Measurements from ENCODE around the gene MN1.

The MN1 gene

DNA sequence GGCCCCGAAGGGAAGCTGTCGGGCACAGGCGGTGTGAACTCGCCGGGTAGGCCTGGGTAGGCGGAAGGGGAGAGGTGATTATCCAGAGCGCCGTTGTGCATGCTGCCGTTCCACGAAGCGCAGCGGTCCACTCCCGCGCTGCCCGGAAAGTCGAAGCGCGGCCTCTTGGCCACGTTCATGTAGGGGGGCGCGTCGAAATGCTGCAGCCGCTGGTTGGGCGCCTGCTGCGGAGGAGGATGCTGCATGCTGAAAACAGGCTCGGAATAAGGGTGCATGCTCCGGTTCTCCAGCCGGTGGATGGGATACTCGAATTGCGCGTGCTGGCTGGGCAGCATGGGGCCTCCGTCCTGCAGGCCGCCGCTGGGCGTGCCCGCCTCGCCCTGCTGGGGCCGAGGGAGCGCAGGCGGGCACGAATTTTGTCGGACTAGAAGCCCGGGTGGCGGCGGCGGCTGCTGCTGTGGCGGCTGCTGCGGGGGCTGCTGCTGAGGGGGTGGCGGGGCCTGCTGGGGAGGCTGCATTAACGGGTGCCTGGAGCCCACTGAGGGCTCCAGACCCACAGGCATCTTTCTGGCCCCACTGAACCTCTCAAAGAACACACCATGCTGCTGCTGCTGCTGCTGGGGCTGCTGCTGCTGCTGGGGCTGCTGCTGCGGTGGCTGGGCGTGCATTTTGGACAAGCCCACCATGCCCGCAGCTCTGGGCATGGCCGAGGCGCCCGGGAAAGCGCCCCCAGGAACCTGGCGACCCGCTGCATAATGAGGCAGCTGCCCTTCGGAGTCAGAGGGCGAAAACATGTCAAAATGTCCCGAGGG, 2.3 kb downstream of the MN1 start:
- FAIRE-seq, result no peak

DNA sequence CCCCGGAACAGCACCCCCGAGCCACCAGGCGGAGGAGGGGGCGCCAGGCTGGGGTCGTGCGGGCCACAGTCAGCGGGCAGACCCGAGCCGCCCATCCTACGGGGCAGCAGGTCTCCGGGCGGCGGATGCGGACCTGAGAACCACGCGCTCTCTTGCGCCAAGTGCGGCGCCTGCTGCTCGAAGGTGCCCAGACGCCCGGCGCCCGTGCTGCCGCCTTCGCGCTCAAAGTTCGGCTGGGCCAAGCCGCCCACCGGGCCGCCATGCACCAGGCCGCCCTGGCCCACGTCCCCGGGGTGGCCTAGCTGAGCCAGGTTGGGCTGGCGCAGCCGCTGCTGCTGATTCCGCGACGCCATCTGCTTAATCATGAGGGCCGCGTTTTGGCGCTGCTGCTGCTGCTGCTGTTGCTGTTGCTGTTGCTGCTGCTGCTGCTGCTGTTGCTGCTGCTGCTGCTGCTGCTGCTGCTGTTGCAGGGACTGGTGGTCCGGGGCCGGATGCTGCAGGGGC, 3.0 kb downstream of the MN1 start:
- FAIRE-seq, result no peak

DNA sequence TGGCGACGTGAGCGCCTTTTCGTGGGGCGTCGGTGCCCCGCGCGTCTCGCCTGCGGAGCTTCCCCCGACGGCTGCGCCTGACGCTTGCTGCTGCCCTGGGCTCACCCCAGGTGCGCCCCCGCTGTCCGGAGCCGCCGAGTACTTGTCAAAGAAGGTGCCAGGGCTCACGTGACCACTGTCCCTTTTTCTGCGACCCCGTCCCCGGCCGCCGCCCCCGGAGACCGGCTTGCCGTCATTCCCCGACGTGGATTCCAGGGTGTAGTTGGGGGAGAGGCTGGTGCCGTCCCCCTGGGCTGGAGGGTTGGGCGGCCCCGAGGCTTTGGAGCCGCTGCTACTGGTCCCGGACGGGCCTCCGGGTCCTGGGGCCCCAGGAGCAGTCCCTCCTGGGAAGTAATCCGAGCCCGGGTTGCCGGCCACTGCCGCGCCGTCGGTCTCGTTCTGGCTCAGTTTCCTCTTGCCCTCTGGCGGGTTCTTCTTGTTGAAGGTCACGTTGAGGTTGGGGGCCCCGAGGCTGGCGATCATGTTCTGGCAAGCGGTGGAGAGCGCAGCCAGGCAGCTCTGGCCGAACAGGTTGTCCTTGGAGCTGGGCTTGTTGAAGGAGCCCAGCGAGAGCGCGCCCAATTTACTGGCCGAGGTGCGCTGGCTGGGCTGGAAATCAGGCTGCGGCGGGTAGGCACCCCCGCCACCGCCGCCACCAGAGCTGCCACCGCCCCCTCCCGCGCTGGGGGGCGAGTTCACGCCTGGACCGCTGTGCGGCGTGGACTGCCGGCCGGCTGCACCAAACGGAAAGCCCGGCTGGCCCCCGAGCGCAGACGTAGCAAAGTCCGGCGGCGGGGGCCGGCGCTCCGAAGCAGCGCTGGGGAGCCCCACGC, 3.8 kb downstream of the MN1 start:
- no peak for FAIRE-seq

DNA sequence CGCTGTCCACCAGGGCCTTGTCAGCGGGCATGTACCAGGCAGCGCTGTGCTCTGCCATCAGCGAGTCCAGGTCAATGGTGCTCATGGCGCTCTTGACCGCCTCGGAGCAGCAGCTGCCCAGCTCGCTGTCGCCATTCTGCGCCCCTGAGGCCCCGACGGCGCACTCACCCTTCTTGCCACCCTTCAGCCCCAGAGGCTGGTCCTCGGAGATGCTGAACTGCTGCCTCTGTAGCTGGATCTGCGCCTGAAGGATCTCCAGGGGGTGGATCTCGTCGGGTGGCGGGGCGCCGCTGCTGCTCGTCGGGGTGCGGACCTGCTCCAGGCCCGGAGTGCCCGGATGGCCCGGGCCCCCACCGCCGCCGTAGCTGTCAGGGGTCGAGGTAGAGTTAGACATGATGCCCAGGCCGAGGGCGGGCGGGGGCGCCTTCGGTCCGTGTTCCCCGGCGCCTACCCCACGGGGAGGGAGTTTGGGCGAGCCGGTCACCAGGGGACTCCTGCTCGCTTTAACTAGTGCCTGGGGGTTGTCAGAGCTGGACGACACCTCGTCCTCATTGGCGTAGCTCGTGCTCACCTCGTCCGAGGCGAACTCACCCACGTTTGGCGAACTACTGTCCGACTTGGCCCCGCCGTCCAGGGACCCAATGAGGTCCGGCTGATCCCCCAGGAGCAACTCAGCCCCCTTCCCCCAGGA, 4.6 kb downstream of the MN1 start:
- no peak for FAIRE-seq

DNA sequence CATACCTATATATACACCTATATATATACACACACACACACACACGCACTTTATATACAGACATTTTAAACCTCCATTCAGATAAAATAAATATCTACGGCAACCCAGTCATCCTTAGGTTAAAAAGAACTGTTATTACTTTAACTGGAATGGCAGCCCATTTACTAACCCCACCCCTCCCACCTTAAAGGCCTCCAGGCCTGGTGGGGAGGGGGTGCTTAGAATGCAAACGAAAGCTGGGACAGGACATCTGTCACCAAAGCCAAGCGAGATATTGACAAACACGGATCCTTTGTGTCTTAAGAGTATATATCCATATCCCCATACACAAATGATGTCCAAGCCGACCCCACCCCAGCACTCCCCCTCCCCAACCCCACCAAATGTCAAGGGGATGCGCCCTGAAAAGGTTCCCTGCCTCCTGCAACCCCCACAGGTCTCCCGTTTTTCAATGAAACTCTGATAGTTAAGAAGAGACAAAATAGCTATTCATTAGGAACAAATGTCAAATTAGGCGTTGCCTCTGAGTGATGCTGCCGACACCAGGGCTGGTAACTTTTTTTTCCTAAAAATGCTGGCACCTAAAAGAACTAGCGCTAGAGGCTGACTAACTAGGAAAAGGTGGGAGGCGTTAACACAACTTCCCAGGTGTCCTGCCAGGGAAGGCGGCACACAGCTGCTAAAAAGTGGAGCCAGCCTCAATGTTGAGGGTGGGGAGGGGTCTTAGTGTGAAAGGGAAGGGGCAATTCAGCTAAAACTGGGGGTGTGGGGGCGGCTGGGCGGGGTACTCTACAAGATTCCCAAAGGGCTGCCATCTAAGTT, 5.6 kb downstream of the MN1 start:
- FAIRE-seq, result no peak

DNA sequence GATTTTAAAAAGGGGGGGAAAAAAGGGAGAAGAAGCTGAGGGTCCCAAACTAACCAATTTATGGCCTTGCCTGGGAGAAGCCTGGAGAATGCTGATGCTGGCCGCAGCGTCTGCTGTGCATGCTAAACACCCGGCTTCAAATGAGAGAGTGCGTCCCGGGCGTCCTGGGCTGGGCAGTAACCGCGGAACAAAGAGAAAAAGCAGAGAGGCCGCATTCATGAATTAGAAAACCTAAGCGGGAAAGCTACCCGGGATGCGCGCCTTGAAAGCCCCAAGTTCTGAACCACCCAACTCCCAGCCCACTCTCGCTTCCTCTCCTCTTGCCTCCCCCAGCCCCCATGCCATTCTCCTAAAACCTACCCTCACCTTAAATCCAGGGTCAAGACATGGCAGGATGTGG, 6.5 kb downstream of the MN1 start:
- FAIRE-seq, result no peak

DNA sequence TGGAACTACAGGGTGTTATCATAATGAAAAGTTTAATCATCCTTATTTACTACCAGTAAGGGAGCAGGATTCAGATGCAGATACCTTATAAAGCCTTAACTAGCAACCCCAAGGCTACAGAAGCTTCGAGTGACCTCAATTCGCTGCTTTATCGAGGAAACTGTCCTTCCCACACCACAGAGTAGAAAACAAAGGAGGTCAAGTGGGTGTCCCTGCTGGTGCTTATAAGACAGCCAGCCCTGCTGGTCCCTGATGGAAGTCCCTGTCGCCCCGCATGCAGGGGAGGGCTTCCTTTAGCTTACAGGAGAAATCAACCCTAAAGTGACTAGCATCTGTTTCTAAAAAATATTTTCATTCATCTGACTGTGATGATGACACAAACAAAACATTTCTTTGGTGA, 7.3 kb downstream of the MN1 start:
- no peak for FAIRE-seq

DNA sequence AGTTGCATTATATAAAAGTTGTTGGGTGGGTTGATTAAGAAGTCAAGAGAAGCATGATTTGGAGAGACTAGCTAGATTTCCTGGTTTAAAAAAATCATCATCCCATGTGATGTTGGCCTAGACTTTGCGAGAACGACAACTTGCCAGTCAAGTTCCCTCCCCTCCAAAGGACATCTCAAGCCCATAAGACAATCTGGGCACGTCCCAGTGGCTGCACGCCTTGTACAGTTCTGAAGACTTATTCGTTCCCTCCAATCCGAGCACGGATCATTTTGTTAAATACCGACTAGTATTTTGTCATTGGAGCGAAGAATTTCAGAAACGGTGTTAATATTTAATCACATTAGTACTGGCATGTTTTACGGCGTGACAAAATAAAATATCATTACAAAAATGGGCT, 8.0 kb downstream of the MN1 start:
- FAIRE-seq, result no peak

DNA sequence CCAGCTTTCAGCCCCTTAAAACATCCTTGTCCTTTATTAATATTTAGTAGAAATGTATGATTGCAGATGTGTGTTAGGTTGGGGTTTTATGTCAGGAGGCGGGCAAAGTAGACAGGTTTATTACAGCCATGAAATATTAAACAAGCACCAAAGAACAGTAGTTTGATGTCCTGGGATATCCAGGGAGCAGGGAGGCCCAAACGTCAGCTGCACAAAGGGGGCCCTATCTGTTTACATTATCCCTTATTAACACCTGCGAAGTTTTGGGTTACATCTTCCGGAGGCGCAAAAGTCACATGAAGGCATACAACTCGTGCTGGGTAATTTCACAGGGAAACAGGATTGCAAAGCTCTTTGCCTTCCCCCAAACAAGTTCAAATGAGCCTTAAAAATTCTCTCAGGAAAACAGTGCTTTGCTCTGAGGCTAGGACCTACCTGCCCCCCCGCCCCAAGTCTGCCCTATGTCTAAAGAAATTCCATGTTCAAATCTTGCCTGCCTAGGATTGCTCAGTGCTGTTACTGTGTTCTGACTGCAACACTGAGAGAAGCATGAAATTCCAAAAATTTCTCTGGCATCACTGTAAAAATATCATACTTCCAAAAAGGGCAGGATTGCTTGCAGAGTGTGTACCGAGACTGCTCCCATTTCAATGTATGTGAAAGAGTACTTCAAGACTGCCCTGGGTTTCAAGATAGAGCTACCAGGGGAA, 8.9 kb downstream of the MN1 start:
- no peak for FAIRE-seq

DNA sequence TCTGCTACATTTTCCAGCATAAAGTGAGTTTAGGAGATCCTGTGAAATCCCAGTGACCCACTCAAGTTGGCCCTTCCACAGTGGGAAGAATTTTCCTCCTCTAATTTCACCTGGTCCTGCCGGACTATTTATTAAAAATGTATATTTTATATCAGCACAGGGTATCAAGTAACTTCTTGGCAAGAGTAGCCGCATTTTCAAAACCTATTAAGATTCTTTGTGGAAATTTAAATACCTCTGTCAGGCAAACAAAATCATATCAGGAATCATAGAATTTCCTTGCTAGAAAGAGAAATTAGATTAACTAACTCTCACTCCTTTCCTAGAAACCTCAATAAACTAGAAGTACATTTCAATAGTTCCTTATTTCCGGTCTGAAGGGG, 9.7 kb downstream of the MN1 start:
- FAIRE-seq, result no peak

DNA sequence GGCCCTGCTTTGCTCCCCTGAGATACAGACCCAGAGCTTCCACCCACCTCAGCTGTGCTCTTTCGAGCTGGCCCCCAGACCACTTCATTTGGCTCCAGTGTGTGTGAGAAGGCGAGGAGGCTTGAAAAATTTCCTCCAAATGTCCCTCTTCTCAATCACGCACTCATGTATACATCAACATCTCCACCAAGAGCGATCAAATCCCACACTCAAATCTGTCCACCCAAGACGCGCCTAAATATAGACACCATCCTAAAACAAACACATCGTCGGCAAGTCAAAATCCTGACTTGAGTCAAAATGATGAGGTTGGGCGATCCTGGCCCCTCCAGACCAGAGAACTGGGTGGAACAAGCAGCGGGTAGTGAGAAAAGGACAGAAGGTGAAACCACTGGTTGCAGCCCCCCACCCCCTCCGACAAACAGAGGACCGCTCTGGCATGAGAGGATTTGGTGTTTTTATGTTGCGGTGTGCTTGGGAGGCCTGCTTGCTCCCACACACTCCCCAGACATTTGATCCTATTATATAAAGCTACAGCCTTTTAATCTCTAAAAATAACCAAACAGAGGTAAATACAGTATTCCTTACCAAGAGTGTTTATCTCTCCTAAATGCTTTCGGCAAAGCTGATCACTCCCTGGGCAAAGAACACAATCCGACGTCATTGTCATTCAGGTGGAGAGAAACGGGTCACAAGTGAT, 10.2 kb downstream of the MN1 start:
- FAIRE-seq, result no peak

DNA sequence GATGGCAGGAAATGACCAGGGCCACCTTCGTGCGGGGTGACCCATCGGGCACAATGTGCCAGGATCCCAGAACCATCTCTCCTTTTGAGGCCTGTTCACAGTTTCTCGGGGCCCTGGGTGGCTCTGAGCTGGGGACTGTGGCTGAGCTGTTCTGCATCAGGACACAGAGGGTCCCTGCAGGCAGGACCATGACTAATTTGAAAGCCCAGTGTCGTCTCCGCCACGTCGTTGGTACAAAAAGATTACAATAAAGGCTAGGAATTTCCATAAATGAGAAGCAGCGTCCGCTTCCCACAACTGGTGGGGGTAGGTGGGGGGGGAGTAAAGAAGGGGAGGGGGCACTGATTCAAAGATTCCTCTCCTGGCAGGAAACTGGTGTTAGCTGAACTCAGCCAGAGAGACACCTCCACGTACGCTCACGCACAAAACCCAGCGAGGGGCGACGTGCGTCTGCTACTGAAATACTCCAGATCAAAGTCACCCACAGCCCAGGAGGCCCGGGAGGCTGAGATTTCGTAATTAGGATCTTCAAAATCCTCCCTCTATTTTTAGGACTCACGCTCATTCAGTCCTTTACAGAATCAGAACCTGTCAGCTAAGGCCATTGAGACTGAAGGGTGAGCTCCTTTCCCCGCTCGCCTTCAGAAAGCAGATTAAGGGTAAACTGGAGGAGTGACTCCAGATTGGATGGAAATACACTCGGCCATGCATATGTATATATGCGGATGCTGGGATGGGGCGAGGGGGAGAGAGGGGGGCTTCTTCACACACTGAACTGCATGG, 11.0 kb downstream of the MN1 start:
- no peak for FAIRE-seq

DNA sequence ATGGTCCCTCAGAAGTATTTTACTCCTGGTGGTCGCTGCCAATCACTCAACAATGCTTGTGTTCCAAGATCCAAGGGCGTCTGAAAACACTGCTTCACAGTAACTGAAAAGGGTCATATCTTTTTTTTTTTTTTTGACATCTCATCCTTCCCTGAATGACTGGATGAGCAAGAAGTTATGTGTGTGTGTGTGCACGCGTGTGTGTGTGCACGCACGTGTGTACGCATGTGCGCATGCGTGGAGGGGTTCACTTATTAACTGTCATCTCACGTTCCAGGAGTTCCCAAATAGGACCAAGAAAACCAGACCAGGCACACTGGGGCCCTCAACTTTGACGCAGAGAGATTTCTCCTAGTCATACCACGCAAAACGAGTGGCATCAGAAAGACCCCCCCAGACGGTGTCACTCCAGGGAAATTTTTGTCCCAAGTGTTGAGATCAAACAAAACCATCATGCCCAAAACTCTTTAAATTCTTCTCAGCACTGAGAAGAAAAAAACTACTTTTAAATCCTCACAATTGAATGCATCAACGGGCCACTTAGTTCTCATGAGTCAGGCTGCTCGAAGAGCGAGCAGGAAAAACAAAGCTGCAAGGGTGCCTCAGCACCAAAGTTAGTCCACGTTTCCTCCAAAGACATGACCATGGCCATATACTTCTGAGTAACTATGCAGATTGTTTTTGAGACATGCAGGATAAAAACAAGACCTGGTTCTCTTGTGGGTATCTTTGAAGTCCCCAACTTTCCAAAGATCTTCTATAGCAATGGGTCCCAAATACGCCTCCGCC, 12.9 kb downstream of the MN1 start:
- FAIRE-seq, result no peak

DNA sequence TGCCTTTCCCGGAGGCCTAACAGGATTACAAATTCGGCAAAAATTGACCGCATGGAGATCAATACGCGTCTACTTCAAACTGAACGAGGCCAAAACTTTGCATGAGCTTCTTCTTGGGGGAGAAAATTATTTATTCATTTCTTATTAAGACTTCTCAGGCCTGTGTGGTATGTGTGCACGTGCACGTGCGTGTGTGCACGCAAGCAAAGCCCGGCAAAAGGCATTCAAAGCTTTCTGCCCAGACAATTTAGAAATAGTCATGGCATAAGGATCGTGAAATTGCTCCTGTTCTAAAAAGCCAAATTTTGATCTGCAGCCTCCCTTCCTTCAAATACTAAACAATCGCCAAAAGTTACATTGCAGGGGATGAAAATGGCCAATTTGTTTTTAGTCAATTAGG, 14.6 kb downstream of the MN1 start:
- FAIRE-seq, result no peak

DNA sequence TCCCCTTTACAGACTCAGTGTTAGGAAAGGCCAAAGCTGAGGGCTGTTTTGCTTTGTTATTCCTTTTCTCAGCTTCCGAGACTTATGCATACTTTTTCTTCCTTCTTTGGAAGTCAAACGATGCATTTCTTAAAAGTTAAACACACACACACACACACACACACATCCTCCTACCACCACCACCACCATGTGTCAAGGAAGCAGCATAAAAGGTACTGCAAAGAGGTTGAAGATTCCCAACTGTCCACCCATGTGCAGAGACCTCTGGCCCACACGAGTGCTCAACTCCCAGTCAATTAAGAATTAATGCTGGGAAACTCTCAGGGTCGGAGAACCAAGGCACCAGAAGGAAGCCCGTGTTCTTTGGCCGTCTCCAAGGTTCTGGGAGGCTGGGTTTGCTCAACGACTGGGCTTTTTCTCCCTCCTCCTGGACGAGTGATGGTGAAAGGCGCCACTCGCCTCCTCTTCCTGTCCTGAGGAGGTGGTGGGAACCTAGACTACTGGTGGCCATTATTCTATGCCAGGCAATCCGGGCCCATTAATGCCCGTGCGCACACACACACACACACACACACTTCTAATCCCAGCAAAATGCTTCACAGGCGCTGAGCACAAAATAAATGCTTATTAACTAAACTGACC, 15.1 kb downstream of the MN1 start:
- FAIRE-seq, result no peak

DNA sequence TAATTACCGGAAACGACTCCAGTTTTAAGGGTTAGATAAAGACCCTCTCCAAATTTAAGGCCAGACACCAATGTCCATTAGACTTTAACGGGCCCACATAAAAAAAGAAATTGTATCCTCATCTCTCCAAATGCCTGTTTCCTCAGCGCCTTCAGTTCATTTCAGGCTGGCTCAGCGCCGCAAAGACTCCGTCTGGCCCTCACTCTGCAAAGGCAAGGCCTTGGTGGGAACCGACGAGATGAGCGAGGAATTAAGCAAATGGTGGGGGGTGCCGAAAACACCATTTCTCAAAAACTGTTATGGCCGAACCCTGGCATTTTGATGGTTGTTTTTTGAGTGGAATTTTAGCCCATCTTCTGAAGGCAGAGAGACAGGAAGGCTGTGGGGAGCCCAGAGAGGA, 15.7 kb downstream of the MN1 start:
- FAIRE-seq, result no peak

DNA sequence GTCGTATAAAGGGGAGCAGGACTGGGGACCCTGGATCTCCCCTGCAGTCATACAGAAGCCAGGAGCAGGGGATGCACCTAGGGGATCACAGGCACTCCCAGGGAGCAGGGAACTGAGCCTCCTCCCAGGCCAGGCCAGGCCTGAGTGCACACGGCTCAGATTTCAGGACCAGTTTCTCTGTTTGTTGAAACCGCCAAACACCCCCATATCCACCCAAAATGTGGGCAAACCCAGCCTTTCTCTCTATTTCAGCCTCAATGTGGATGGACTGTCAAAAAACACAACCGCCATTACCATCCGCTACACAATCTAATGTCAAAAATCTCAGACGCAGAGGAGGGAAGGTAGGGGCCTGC, 17.5 kb downstream of the MN1 start:
- no peak for FAIRE-seq

DNA sequence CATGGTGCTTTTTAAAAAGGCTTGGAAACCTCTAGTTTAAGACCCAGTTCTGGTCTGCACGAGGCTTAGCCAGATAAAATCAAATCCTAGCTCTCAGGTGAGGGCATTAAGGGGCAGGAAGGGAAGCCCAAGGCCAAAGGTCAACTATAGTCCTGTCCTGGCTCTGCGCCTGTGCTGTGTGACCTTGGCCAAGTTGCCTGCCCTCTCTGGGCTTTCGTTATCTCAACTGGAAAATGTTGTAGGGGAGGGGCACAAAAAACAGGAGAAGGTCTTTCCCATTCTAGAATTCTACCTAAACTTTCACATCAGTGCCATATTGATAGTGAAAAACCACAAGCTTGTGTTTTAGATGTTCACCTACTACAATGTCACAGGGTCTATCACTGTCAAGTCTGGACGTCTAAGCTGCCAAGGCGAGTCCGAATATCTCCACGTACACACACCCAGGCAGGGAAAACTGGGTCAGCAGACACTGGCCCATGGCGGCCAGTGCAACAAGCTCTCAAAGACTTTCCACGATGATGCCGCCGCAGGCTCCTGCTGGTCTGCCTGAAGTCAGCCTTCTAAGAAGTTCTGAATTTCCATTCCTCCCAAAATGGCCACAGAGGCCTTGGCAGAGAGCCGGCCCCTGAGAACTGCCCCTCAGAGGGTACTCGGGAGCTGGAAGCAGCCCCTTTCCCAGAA, 18.0 kb downstream of the MN1 start:
- no peak for FAIRE-seq

Data from endometrium (tissue), 2 donors.